Breast epithelium (tissue), 3 donors: Measurements from ENCODE around the gene MTURN.

Experiments used
- POLR2A ChIP-seq: fragments of 450-650 bp; IDR thresholded peaks from one replicate; pipeline ENCODE4 v1.6.1; 2016; ENCODE audit warnings: antibody characterized with exemption, mild to moderate bottlenecking, moderate library complexity
- POLR2AphosphoS5 ChIP-seq, 3 donors: sonication (generic); formaldehyde crosslinking; IDR thresholded peaks; one replicate each; pipeline ENCODE4 v1.6.1; 2017; ENCODE audit warnings: antibody characterized with exemption in 3 of 3
- TF ChIP-seq, protein P1 (sequence below), 3 donors: fragments of 450-650 bp; IDR thresholded peaks; one replicate each; pipeline ENCODE4 v1.5.1; 2016 to 2017; ENCODE audit warnings: antibody characterized with exemption in 3 of 3, mild to moderate bottlenecking in 3 of 3, moderate library complexity in 3 of 3

DNA sequence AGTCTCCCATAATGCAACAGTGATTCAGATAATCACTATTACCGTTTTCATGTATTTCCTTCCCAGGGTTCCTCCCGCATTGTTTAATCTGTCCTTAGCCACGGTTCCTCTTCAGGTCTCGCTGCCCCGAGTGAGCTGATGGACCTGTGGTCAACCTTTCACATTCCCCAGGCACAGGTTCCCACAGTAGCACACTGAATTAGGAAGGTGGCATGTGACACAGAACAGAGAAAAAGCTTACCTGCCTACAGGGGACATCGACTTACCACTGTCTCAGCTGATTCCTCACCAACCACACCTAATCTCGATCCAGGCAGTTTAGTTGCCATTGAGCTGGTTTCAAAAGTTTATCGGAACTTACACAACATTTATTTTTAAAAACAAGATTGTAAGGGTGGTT is 72.2 kb downstream of the MTURN start:
- TF ChIP-seq, protein P1, sequence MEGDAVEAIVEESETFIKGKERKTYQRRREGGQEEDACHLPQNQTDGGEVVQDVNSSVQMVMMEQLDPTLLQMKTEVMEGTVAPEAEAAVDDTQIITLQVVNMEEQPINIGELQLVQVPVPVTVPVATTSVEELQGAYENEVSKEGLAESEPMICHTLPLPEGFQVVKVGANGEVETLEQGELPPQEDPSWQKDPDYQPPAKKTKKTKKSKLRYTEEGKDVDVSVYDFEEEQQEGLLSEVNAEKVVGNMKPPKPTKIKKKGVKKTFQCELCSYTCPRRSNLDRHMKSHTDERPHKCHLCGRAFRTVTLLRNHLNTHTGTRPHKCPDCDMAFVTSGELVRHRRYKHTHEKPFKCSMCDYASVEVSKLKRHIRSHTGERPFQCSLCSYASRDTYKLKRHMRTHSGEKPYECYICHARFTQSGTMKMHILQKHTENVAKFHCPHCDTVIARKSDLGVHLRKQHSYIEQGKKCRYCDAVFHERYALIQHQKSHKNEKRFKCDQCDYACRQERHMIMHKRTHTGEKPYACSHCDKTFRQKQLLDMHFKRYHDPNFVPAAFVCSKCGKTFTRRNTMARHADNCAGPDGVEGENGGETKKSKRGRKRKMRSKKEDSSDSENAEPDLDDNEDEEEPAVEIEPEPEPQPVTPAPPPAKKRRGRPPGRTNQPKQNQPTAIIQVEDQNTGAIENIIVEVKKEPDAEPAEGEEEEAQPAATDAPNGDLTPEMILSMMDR (IDR thresholded peaks at IDR 0.05) = no peak
- TF ChIP-seq POLR2AphosphoS5 (IDR thresholded peaks at IDR 0.05) (no peak), POLR2A (no peak)
